ENCODE measurements around the gene ZNF358.

ZNF358 gene

GRCh38 chr19:7554990-7555864, 39.3 kb downstream of the ZNF358 start:
- H3K4me3 ChIP-seq (ENCODE audit: low read depth, low read length) = peak overlapping the region; percentile 13

GRCh38 chr19:7556696-7557315, 40.9 kb downstream of the ZNF358 start:
- no peak overlapping the region for H3K4me3 ChIP-seq (ENCODE audit: low read depth, low read length)

- no peak overlapping the region for H3K4me3 ChIP-seq (ENCODE audit: low read depth, low read length)
Observed at GRCh38 chr19:7558667-7559066, 42.8 kb downstream of the ZNF358 start.

- no peak overlapping the region for H3K4me3 ChIP-seq (ENCODE audit: low read depth, low read length)
Observed at GRCh38 chr19:7559102-7559501, 43.2 kb downstream of the ZNF358 start.

- no peak overlapping the region for H3K4me3 ChIP-seq (ENCODE audit: low read depth, low read length)
Observed at GRCh38 chr19:7560255-7560654, 44.4 kb downstream of the ZNF358 start.

GRCh38 chr19:7561325-7561724, 45.4 kb downstream of the ZNF358 start:
- no peak overlapping the region for H3K4me3 ChIP-seq (ENCODE audit: low read depth, low read length)

GRCh38 chr19:7562646-7563393, 46.9 kb downstream of the ZNF358 start:
- no peak overlapping the region for H3K4me3 ChIP-seq (ENCODE audit: low read depth, low read length)

GRCh38 chr19:7564866-7565265, 49.0 kb downstream of the ZNF358 start:
- no peak overlapping the region for H3K4me3 ChIP-seq (ENCODE audit: low read depth, low read length)

GRCh38 chr19:7565332-7565731, 49.4 kb downstream of the ZNF358 start:
- H3K4me3 ChIP-seq (ENCODE audit: low read depth, low read length) = no peak overlapping the region
